ENCODE measurements around the gene DDX47.

DDX47 gene

DNA sequence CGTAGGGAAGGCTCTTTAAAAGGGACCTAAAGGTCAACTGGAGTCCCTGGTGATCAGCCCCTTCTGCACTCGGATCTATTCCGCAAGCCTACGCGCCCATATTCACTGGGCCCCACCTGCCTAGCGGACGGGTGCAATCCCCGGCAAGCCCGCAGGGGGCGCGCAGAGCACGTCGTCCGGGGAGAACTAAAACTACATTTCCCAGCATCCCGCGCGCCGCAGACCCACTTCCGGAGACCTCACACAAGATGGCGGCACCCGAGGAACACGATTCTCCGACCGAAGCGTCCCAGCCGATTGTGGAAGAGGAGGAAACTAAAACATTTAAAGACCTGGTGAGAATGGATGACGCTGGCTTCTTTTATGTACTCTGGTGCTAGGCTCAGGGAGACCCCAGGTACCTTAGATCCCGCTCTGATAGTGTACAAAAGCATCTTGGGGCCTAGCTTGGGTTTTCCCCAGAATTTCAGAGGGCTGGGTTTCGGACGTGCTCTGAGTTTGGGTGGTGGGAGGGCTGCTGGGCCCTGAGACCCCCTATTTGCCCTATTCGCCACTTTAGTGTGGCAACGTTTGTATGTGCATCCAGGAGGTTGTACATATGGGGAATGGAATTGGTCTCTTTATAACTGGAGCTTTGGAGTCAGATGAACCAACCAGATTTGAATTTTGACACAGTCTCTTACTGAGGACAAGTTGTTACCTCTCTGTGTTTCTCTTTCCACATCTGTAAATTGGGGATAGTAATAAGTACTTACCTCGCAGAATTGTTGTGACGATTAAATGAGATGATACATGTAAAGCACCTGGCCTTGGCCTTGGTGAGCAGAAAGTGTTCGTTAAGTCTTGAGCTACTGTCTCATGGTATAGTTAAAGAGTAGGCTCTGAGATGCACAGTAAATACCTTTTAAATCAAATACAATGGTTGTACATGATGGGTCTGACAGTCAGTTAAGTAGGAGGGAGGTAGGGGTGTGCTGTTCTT is at the start of gene DDX47:
DDX47 (plus strand) TSS at position 227 of the 982 bp plus-strand sequence; CDS start at position 249, 22 bp downstream.
- peak; percentile 89 for DNase-seq

DNA sequence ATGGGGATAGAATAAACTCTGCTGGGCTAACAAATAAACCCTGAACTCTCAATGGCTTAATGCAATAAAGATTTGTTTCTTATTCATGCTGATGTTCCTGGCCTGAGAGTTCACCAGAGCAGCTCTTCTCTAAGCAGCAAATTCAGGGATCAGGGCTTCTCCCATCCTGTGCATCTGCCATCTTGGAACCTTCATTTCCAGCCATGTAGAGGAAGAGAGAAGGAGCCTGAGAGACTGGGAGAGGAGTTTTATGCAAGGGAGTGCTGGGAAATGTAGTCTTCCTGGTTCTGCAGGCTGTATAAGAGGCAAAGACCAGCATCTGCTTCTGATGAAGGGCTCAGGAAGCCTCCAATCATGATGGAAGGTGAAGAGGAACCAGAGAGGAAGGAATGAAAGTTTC is 48.3 kb upstream of the DDX47 start:
- DNase-seq = no peak

DNA sequence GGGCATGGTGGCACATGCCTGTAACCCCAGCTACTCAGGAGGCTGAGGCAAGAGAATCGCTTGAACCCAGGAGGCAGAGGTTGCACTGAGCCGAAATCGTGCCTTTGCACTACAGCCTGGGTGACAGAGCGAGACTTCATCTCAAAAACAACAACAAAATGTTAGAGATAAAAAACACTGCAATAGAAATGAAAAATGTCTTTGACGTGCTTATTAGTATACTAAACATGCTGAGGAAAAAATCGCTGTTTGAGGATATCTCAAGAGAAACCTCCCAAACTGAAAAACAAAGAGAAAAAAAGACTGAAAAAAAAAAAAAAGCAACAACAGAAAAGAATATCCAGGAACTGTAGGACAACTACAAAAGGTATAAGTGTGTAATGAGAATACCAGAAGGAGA is 42.9 kb upstream of the DDX47 start:
- no peak for DNase-seq

DNA sequence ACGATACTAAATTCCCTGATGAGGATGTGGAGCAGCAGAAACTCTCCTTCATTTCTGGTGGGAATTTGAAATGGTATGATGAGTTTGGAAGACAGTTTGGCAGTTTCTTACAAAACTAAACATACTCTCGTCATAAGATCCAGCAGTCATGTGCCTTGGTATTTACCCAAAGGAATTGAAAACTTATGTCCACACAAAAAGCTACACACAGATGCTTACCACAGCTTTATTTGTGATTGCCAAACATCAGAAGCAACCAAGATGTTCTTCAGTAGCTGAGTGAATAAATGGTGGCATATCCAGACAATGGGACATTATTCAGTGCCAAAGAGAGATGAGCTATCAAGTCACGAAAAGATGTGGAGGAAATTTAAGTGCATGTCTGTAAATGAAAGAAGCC is 38.4 kb upstream of the DDX47 start:
- DNase-seq = no peak

DNA sequence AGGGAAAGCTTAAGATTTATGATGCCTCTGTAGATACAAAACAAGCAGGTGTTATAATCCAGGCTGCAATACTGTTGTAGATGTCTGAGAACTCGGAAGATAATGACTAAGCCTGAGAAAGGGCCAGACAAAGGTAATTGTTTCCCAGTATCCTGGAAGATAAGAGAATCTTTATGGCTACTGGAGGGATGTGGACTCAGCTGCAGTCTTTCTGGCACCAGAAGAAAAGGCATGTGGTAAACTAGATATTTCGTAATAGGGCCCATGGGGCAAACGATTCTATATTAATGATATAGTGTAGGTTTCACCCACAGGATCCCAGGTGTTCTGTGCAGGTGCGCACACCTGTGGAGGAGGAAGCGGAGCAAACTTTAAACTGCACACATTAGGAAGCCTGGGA is 36.9 kb upstream of the DDX47 start:
- DNase-seq = peak; percentile 87

DNA sequence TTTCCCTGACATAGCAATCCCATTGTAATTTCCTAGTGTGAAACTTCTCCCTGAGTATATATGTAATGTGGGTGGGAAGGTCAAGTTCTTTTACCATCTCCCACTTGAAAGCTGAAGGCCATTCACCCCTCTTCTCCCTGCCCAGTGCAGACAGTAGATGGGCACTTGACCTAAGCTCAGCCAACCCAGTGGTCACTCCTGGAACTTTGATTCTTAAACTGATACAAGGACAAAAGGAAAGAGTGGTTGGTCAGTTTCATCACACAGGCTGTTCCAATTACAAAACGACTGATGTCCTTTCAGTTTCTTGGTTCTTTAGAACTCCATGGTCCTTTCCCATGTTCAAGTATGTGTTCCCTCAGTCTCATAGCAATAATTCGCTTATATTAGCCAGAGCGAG is 36.1 kb upstream of the DDX47 start:
- DNase-seq = no peak

DNA sequence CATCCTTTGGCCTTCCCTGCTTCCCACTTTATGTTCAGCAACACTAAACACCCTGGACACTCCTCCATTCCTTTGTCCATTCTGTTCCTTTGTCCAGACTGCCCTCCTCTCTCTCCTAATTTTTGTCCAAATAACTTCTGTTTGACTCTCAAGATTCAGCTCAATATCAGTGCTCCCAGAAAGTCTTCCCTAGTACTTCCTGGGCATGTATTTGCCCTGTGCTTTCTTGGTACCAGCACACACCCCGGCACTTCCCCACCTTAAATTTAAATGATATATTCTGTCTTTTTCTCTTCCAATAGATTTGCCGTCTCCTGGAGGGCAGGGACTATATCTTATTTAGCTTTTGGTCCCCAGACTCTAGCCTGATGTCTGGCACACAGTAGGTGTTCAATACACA is 34.1 kb upstream of the DDX47 start:
- no peak for DNase-seq

DNA sequence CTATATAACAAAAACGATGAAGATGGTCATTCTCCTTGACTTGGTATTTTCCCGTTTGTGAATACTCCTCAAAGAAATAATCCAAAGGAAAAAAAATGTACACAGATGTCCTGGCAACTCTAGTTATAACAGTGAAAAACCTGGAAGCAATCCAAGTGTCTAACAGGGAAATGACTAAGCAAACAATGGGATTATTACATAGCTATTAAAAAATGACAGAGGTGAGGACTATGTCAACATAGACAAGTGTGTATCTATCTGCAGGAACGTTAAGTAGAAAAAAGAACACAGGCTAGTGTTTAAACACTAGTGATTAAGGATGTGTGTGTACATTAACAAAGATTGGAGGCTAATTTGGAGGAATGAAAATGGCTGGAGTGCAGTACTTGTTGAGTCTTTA is 33.6 kb upstream of the DDX47 start:
- DNase-seq = peak; percentile 91

DNA sequence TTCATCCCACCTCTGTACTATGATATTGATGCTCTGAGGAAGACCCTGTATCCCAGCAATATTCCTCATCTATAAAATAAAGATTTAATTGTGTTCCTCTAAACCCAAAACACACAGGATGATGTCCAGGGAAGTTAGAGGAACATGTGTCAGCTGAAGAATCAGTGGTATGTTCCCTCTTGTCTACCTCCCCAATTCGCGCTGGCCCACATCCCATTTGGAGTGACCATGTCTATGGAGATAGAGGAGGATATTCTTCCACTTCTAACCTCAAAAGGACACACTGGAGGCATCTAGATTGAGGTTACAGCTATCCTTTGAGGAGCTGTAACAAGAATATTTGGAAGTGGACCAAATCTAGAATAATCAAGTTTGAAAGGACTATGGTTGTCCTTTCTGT is 29.0 kb upstream of the DDX47 start:
- DNase-seq = no peak

DNA sequence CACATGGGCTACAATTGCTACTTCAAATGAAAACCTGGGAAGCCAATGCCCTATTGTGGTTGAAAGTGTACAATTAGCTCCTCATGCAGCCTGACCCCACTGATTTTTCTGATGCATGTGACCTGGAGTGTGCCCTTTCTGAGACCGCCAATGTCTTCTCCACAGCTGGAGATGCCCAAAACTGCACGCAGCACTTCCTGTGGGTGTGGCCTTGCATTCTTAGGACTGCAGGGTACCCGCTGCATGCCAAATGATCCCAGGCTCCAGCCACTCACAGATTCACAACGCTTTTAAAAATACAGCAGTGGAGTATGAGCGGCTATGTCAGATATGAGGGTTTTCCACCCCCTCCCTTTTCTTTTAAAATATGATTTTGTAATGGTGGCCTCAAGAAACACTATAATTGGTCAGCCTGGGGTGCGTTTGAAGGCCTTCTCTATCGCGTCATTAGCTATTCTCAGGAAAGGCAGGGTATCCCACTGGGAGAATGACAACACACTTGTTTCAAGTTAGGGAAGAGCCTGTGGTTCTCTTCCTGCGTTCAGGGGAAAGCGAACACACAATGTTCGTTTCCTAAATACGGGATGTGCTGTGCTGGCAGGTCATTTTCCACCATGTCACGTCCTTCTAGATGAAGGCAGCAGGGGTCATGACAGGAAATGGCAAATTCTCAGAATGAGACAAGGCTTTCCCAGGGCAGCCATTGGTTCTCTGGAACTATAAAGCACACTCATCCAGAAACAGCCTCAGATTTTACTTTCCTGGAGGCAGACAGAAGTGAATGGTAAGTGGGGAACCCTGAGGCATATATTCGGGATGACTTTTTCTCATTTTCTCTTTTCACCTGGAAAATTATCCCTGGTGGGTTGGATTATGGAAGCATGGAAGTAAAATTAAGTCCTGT is 28.0 kb upstream of the DDX47 start, which contains the start of gene APOLD1:
APOLD1 (plus strand) TSS at position 749 of the 904 bp plus-strand sequence; CDS start at position 782, 33 bp downstream.
- DNase-seq = peak; percentile 56

DNA sequence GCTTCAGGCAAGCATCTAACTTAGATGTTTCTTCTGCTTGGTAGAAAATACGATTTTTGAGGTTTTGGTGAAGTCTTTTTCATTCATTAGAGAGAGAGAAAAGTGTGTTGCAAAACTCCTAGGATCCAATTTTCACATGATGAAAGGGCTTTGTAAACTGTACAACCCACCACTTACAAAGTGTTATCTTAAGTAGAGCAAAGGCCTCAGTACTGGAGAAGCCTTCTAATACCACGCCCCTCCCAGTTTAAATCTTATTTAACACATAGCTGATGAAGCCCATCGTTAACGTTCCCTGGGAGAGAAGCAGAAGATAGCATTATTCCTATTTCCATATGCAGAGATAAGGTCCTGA is 26.8 kb upstream of the DDX47 start:
- DNase-seq = no peak

DNA sequence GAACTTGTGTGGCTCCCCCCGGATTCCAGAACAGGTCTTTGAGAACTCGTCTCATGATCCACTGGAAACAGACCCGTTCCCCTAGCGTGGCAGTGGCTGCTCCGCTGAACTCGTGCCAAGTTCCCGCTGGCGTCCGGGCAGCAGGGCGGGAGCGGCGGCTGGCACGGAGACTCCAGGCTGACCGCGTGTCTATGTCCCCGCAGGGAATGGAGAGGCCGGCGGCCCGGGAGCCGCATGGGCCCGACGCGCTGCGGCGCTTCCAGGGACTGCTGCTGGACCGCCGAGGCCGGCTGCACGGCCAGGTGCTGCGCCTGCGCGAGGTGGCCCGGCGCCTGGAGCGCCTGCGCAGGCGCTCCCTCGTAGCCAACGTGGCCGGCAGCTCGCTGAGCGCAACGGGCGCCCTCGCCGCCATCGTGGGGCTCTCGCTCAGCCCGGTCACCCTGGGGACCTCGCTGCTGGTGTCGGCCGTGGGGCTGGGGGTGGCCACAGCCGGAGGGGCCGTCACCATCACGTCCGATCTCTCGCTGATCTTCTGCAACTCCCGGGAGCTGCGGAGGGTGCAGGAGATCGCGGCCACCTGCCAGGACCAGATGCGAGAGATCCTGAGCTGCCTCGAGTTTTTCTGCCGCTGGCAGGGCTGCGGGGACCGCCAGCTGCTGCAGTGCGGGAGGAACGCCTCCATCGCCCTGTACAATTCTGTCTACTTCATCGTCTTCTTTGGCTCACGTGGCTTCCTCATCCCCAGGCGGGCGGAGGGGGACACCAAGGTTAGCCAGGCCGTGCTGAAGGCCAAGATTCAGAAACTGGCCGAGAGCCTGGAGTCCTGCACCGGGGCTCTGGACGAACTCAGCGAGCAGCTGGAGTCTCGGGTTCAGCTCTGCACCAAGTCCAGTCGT is 26.2 kb upstream of the DDX47 start:
- DNase-seq = peak; percentile 83

DNA sequence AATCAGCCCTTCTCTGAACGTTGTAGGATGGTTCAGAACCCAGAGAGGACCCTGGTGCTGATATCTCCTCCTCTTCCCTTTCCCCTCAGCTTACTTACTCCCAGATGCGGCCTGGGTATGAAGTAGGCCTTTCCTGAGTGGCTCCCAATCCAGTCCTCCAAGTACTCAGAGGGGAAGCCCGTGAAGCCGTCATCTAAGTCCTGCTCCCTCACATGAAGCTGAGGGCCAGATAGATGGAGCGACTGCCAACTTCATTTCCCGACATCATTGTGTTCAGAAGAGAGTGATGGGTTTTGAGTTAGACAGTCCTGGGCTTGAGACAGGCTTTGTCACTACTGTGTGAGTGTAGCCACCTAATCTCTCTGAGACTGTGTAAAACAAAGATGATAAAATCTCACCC is 25.0 kb upstream of the DDX47 start:
- no peak for DNase-seq

DNA sequence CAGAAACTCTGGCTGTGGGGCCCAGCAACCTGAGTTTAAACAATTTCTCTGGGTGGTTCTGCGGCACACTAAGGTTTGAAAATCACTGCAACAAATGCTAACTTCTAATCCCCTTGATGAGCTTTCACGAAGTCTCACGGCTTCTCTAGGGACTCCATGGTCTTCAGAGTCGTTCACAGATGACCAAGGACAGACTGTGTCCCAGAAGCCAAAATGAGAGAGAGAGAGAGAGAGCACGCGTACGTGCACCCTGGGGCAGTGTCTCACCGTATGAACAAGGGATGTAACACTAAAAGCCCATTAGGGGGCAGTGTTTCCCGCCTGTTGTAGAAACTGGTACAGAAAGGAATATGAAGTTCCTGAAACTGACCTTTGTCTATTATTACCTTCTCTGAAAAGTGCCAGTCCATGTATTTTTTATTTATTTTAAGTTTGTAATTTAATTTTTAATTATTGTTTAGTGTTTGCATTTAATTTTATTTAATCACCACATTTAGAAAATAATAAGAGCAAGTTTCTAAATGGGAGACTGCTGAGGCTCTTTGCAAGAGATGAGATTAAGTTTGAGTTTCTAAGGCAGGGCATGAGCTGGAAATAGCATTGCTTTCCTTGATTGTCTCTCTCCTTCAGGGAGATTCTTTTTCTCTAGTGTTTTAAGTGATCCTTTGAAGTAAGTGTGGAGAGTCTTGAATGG is 24.3 kb upstream of the DDX47 start:
- DNase-seq = peak; percentile 75

DNA sequence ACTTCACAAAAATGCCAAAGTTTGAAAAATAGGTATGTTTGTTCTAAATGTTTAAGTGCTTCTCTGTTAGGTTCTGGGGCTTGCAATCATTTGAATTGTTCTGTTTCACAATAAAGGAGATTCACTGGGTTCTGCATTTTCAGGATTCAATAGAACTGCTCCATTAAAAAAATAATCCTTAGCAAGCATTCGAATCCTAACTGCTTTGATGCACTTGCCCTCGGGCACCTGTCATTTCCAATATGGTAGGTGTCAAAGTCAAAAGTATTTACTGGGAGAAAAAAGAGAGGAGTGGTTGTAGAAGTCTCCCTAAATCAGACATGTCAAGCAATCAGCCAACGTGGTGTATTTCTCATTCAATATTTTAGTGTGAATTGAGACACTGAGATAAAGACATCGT is 22.2 kb upstream of the DDX47 start:
- DNase-seq = no peak

DNA sequence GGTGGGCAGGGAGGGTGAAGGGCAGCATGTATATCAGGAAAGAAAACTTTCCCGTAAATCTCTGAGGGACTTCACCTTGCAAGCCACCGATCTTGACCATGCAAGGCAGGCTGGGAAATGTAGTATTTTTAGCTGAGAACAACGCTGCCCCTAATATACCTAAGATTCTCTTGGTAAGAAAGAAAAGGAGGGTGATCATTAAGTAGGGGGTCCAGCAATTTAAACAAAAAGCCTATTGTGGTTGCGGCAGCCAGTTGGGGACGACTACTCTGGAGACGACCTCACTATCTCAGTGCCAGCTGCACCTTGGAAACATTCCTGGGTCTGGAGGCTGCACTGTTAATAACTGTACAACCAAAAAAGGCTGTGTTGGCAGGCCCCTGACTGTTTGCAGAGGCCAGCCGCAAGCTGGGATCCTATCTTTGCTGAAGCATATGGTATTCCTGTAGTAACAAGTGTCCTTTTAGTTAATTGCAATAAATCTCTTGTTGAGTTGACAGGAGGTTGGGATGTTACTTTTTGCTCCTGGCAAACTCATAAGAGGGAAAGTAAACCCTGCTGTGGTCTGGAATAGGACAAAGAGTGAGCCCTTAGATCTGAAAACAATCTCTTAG is 21.3 kb upstream of the DDX47 start:
- peak; percentile 84 for DNase-seq

DNA sequence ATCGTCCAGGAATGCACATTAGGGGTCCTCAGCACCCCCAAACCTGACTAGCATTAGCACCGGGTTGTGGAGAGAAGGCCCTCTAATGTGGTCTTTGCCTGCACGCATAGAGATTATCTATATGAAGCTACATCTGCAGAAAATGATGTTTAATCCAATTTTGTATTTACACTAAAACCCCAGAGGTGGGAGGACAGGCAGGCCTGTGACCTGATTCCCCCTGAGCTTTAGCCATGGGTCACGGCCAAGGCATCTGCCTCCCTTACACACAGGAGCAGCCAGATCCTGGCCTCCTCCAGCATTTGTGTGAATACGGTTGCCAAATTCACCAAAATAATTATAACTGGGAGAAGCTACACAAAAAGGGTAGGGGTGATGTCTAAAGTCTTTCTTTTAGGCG is 20.7 kb upstream of the DDX47 start:
- DNase-seq = no peak

DNA sequence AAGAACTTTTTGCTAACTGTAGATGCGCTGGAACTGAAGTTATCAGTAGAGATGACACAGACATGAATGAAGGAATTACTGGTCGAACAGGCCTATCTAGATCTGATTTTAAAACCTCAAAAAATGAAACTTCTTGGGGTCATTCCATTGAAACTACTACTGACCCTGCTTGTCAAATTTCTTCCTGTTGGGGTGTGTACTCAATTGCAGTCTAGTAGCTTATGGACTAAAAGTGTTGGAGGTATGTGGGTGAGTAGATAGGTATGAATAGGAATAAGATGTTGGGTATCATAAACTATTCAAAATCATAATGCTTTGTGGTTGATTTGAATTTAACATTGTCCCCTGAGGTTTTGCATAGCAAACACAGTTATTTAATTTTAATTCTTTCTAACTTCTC is 18.5 kb upstream of the DDX47 start:
- DNase-seq = no peak

DNA sequence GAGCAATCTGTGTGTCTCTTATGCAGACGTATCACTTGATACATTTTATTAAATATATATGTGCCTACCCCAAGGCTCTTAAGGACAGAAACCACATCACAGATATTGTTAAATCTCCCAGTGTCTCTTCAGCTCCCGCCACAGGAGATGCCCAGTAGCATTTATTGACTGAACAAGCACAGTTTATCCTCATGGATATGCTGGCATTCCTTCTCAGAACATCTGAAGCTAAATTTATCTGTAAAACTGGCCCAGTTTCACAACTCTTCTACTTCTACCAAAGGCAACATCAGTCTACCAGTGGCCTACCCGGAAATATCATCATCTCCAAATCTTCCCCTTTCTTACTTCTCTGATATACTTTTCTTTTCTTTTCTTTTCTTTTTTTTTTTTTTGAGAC is 17.0 kb upstream of the DDX47 start:
- no peak for DNase-seq

DNA sequence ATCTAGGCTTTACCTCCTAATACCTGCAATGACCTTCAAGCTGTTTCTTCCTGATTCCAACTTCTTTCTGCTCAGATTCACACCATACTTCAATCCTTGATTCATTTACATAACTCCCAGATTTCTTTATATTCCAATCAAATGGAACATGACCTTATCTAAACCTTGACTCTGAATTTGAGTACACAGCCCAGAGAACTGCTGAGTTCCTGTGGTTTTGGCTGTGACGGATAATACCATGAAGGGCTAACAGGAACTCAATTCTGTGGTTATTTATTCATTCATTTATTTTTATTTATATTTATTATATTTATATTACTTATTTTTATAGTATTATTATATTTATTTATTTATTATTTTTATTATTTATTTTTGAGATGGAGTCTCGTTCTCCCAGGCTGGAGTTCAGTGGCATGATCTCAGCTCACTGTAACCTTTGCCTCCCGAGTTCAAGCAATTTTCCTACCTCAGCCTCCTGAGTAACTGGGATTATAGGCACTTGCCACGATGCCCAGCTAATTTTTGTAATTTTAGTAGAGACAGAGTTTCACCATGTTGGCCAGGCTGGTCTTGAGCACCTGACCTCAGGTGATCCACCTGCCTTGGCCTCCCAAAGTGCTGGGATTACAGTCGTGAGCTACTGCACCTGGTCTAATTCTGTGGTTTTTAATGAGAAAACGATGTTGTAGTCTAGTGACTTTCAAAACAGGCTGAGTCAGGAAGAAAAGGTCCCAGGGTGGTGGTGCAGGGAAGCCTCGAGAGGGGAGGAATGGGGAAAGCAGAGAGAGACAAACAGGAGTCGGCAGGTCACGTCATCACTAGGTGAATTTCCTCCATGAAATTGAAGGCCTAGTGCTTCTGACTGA is 16.0 kb upstream of the DDX47 start:
- DNase-seq = no peak

DNA sequence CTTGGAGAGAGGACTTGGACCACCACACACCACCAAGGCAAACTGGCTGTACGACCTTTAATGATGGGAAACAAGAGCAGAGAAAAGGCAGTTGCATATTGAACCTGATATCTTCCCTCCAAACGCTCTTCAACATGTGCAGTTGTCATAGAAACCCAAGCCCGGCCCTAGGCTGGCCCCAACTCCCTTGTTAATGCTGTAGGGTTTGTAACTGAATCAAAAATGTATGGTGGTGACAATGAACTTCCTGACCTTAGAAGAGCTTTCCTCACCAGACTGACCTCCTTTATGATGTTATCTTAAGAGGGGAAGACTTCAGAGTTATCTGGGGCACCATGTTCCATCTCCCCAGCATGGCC is 15.4 kb upstream of the DDX47 start:
- no peak for DNase-seq
